GM12878 (cell line): ENCODE measurements around the gene RIN2.

Experiments
- HDAC2 ChIP-seq: fragments of 200-600 bp; sonication (generic); IDR thresholded peaks from 2 replicates; pipeline ENCODE4 v1.6.1; 2017
- NFYA ChIP-seq: IDR thresholded peaks from 2 replicates; pipeline ENCODE4 v1.6.1; 2011; ENCODE audit warnings: low read depth, mild to moderate bottlenecking, low read length, improper control_type of control experiment, borderline replicate concordance
- TF ChIP-seq, protein P1 (sequence below), 3 experiments: IDR thresholded peaks in 2 of 3; conservative IDR thresholded peaks in 1 of 3; 2 replicates each; pipeline ENCODE4 v1.5.1; 2011; ENCODE audit warnings: low read depth in 3 of 3, low read length in 3 of 3, mild to moderate bottlenecking in 3 of 3, control low read depth in 2 of 3, moderate library complexity in 2 of 3, inconsistent platforms in 1 of 3, mixed read lengths in 1 of 3; ENCODE audit not compliant: control insufficient read depth in 2 of 3, insufficient read depth in 1 of 3; ENCODE audit errors: extremely low read depth in 1 of 3

DNA sequence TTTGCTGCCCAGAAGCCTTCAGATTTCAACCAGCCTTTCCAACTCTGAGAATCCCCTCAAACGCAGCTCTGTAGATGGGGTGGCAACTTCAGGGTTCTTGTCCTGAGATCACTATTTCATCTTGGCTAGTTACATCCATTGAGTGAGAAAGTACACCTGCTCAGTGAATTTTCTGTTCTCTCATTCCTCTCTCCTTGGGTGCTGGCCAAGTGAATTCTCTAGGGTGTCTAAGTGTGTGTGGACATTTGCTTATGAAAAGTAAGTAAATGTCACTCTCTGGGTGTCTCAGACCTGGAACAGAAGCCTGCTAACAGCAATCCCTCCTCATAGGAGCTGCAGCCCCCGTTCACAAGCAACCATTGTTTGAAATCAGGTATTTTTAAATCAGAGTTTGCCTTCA lies 3.8 kb downstream of the RIN2 start:
- TF ChIP-seq NFYA (no peak), HDAC2 (no peak)
- TF ChIP-seq, protein P1, sequence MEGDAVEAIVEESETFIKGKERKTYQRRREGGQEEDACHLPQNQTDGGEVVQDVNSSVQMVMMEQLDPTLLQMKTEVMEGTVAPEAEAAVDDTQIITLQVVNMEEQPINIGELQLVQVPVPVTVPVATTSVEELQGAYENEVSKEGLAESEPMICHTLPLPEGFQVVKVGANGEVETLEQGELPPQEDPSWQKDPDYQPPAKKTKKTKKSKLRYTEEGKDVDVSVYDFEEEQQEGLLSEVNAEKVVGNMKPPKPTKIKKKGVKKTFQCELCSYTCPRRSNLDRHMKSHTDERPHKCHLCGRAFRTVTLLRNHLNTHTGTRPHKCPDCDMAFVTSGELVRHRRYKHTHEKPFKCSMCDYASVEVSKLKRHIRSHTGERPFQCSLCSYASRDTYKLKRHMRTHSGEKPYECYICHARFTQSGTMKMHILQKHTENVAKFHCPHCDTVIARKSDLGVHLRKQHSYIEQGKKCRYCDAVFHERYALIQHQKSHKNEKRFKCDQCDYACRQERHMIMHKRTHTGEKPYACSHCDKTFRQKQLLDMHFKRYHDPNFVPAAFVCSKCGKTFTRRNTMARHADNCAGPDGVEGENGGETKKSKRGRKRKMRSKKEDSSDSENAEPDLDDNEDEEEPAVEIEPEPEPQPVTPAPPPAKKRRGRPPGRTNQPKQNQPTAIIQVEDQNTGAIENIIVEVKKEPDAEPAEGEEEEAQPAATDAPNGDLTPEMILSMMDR (IDR thresholded peaks at IDR 0.05 in 2 of 3, conservative IDR thresholded peaks at IDR 0.05 in 1 of 3; ENCODE audit: control insufficient read depth in 2 of 3, extremely low read depth in 1 of 3, insufficient read depth in 1 of 3, low read depth in 3 of 3, low read length in 3 of 3): no peak
